HepG2 (cell line): ENCODE data around the gene SELL. TPM values are rescaled to one million over a fixed set of nuclear protein-coding genes. Genes with fewer than 3 reads are reported as not detected.

Experiments used
- ATAC-seq: fragments of 200-7000 bp; cut with Tn5 transposase; 3 replicates; pipeline ENCODE4 v1.9.1; 2020; ENCODE audit warnings: mild to moderate bottlenecking, moderate library complexity
- BruUV-seq: library from RNA; stranded (reverse); fragments of 400-500 nt; replicated peaks from 2 replicates; lab custom pipeline; 2021; lab: Mats Ljungman, UMichigan
- CTCF ChIA-PET: fragments of 300-600 bp; formaldehyde crosslinking; extraction: SDS; loops from one replicate; lab custom pipeline; 2021; ENCODE audit warnings: low total read pairs, inconsistent platforms, low intra/inter-chr PET ratio; lab: Yijun Ruan, JAX
- POLR2A ChIA-PET: fragments of 350-600 bp; sonication (Branson Sonifier 250); formaldehyde crosslinking; loops from one replicate; lab custom pipeline; 2020; ENCODE audit warnings: antibody characterized with exemption, inconsistent platforms; lab: Yijun Ruan, JAX
- DNase-seq: peaks from one replicate; pipeline ENCODE4 v3.0.0-alpha.2; 2015; ENCODE audit warnings: low spot score
- FAIRE-seq: peaks from 3 replicates; lab custom pipeline; 2011; peaks lifted over from hg19 to GRCh38; lab: Jason Lieb, UNC
- H2AFZ ChIP-seq: one replicate; pipeline ENCODE4 v1.6.1; 2011; ENCODE audit warnings: low read length, inconsistent platforms
- H3K27ac ChIP-seq: fragments of 300-600 bp; 3 replicates; pipeline ENCODE4 v1.8.0; 2011; ENCODE audit warnings: mixed run types, mild to moderate bottlenecking, mixed read lengths, low read length, inconsistent platforms; ENCODE audit not compliant: insufficient read depth; ENCODE audit errors: extremely low read length
- H3K27me3 ChIP-seq, 2 experiments: fragments of 200-600 bp in 1 of 2; 2 replicates in 1 of 2; 3 replicates in 1 of 2; pipeline versions ENCODE4 v1.6.0 to v1.8.0; 2011; ENCODE audit warnings: low read length in 2 of 2, mild to moderate bottlenecking in 2 of 2, moderate library complexity in 2 of 2, inconsistent platforms in 1 of 2; ENCODE audit not compliant: insufficient read depth in 2 of 2, control insufficient read depth in 1 of 2
- H3K36me3 ChIP-seq, 2 experiments: fragments of 200-600 bp in 1 of 2; replicated peaks in 1 of 2; 2 replicates in 1 of 2; 3 replicates in 1 of 2; pipeline versions ENCODE4 v1.5.1 to v1.8.0; 2011; ENCODE audit warnings: low read length in 2 of 2, inconsistent platforms in 1 of 2; ENCODE audit not compliant: insufficient read depth in 2 of 2, control insufficient read depth in 1 of 2
- H3K4me1 ChIP-seq: 2 replicates; pipeline ENCODE4 v1.5.1; 2012; ENCODE audit warnings: low read length, inconsistent platforms; ENCODE audit not compliant: insufficient read depth
- H3K4me2 ChIP-seq: 2 replicates; pipeline ENCODE4 v1.6.0; 2011; ENCODE audit warnings: low read depth, low read length, inconsistent platforms
- H3K4me3 ChIP-seq, 3 experiments: fragments of 200-600 bp in 1 of 3; sonication (generic), shearing (Covaris generic) in 1 of 3; replicated peaks in 1 of 3; 2 replicates each; pipeline ENCODE4 v1.5.1; 2011 to 2016; ENCODE audit warnings: low read length in 3 of 3, inconsistent platforms in 2 of 3, low read depth in 2 of 3, mild to moderate bottlenecking in 2 of 3, control low read depth in 1 of 3, mixed read lengths in 1 of 3; ENCODE audit not compliant: insufficient read depth in 1 of 3
- H3K79me2 ChIP-seq: one replicate; pipeline ENCODE4 v1.6.1; 2011; ENCODE audit warnings: low read length, inconsistent platforms; ENCODE audit not compliant: insufficient read depth
- H3K9ac ChIP-seq: 2 replicates; pipeline ENCODE4 v1.6.0; 2011; ENCODE audit warnings: mild to moderate bottlenecking, low read depth, low read length, inconsistent platforms; ENCODE audit not compliant: insufficient read depth
- H3K9me3 ChIP-seq: 2 replicates; pipeline ENCODE4 v1.5.1; 2012; ENCODE audit warnings: mild to moderate bottlenecking, low read length
- H4K20me1 ChIP-seq: 2 replicates; pipeline ENCODE4 v1.6.0; 2011; ENCODE audit warnings: inconsistent platforms, mild to moderate bottlenecking, low read length, moderate library complexity; ENCODE audit not compliant: insufficient read depth
- CENPT ChIP-seq: sonication (generic); formaldehyde crosslinking; IDR thresholded peaks from 2 replicates; pipeline ENCODE4 v1.8.0; 2022; ENCODE audit warnings: low read depth, mild to moderate bottlenecking, moderate library complexity, missing genetic modification reagents
- GFI1 ChIP-seq: sonication (generic); formaldehyde crosslinking; IDR thresholded peaks from 2 replicates; pipeline ENCODE4 v1.5.0; 2020; ENCODE audit warnings: missing genetic modification reagents, mild to moderate bottlenecking, borderline replicate concordance
- HNRNPL ChIP-seq: fragments of 200-400 bp; formaldehyde crosslinking; IDR thresholded peaks from 2 replicates; pipeline ENCODE4 v1.6.1; 2017; ENCODE audit warnings: mild to moderate bottlenecking, low read depth, low read length
- IRF9 ChIP-seq: sonication (generic); formaldehyde crosslinking; IDR thresholded peaks from 2 replicates; pipeline ENCODE4 v1.8.0; 2022; ENCODE audit warnings: missing genetic modification reagents, mild to moderate bottlenecking, borderline replicate concordance
- POLR2A ChIP-seq, 2 experiments: IDR thresholded peaks; 2 replicates each; pipeline ENCODE4 v1.6.1; 2011; ENCODE audit warnings: low read depth in 2 of 2, low read length in 2 of 2, mild to moderate bottlenecking in 1 of 2, moderate library complexity in 1 of 2; ENCODE audit not compliant: insufficient read depth in 1 of 2
- SRSF4 ChIP-seq: fragments of 200-400 bp; formaldehyde crosslinking; IDR thresholded peaks from one replicate; pipeline ENCODE4 v1.6.1; 2018; ENCODE audit warnings: mild to moderate bottlenecking, low read depth, low read length, moderate library complexity; ENCODE audit not compliant: poor library complexity, severe bottlenecking
- ZNF256 ChIP-seq: sonication (generic); formaldehyde crosslinking; conservative IDR thresholded peaks from 2 replicates; pipeline ENCODE4 v1.4.0; 2020; ENCODE audit warnings: missing genetic modification reagents
- ZNF343 ChIP-seq: sonication (generic); formaldehyde crosslinking; IDR thresholded peaks from 2 replicates; pipeline ENCODE4 v1.4.0; 2020; ENCODE audit warnings: mild to moderate bottlenecking, missing genetic modification reagents
- ZNF878 ChIP-seq: sonication (generic); formaldehyde crosslinking; IDR thresholded peaks from 2 replicates; pipeline ENCODE4 v1.8.1; 2023; ENCODE audit warnings: mild to moderate bottlenecking, missing genetic modification reagents, moderate library complexity
- WGBS: methylation state at CpG from one replicate; pipeline ENCODE4 v1.1.6; 2017; ENCODE audit warnings: low lambda C conversion rate; 5-methylcytosine and 5-hydroxymethylcytosine counted together
- in situ Hi-C: cut with HindIII; loops from 2 replicates; pipeline ENCODE4 v1.10.0; 2017; ENCODE audit warnings: low pct_unique_long_range_greater_than_20kb; ENCODE audit not compliant: extremely low pct_ligation_motif_present
- intact Hi-C: fragments of 100-400 bp; cut with micrococcal nuclease; formaldehyde crosslinking; loops from one replicate; pipeline ENCODE4 v1.10.0; 2022; ENCODE audit not compliant: unreplicated experiment
- polyA plus RNA-seq, 8 experiments: library from polyadenylated mRNA; depleted of rRNA in 3 of 8; stranded (reverse) in 7 of 8; unstranded in 1 of 8; fragments of >200 nt; fragmentation: Illumina TruSeq in 4 of 8; extraction: Trizol in 4 of 8; gene quantifications; 2 replicates each; pipeline versions ENCODE4 v1.2.1 to v1.2.3, GENCODE V29; 2011 to 2016; ENCODE audit warnings: low read depth in 4 of 8, missing spikeins in 1 of 8, mixed read lengths in 1 of 8; ENCODE audit not compliant: insufficient read depth in 1 of 8
- total RNA-seq, 5 experiments: library from RNA; depleted of rRNA; stranded (reverse); fragments of >200 nt; fragmentation: Illumina TruSeq; extraction: Trizol; gene quantifications; 2 replicates each; pipeline ENCODE4 v1.2.3, GENCODE V29; 2016; ENCODE audit warnings: low read depth in 1 of 5
- TF ChIP-seq, protein P1 (sequence below): sonication (generic); formaldehyde crosslinking; IDR thresholded peaks from 2 replicates; pipeline ENCODE4 v1.8.1; 2022; ENCODE audit warnings: low read depth, mild to moderate bottlenecking, missing genetic modification reagents
- TF ChIP-seq, protein P2 (sequence below): sonication (generic); formaldehyde crosslinking; IDR thresholded peaks from 2 replicates; pipeline ENCODE4 v1.5.1; 2020; ENCODE audit warnings: missing genetic modification reagents, mild to moderate bottlenecking, borderline replicate concordance
- TF ChIP-seq, protein P3 (sequence below): sonication (generic); formaldehyde crosslinking; IDR thresholded peaks from 2 replicates; pipeline ENCODE4 v1.4.0; 2020; ENCODE audit warnings: low read depth, missing genetic modification reagents
- TF ChIP-seq, protein P4 (sequence below): IDR thresholded peaks from 2 replicates; pipeline ENCODE4 v1.6.1; 2016; ENCODE audit warnings: low read depth

The SELL gene
- total and polyA plus RNA-seq, 2 of the 13 experiments (the other 11 are each of a cell fraction or from before 2014, with no cell fraction given): 0.13 to 0.18 TPM

DNA sequence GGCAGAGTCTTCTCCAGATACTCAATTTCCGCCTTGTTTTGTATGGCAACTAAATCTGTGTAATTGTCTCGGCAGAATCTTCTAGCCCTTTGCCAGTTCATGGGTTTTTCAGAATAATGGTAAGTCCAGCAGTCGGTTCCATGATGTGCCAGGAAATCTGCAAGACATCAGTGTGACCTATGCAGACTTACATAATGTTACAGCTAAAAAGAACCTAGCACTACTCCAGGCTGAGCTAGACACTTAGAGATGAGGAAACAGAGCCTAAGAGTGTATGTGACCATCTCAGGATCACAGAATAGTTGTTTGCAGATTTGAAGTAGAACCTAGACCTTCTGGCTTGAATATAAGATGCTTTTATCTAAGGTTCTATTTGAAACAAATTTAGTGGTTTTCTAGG, 2.8 kb downstream of the SELL start:
- no peaks in the 10 kb centered on the region for H3K27me3 ChIP-seq
- no peak overlapping the region for H3K9ac ChIP-seq
- BruUV-seq: no TSS peak
- no peak overlapping the region for H3K4me2 ChIP-seq
- ChIA-PET POLR2A (no interaction called here), CTCF (no interaction called here)
- H3K36me3 ChIP-seq: no peaks in the 10 kb centered on the region
- intact Hi-C loops (no loop called here), in situ Hi-C loops (loop anchor here (5.0 kb wide), 1 partner anchor 106 kb away; no protein-coding TSS in a partner anchor)
- no peak for FAIRE-seq
- no peaks in the 10 kb centered on the region for H4K20me1 ChIP-seq
- ATAC-seq: no peak
- no peak for DNase-seq
- H3K79me2 ChIP-seq: no peaks in the 10 kb centered on the region
- WGBS: 28% methylated on average over 3 of the region's 3 CpGs
- H3K9me3 ChIP-seq: no peaks in the 10 kb centered on the region
- no peak overlapping the region for H3K27ac ChIP-seq
- H3K4me1 ChIP-seq: peaks cover 10% of the 10 kb centered on the region
- no peak overlapping the region for H3K4me3 ChIP-seq
- H2AFZ ChIP-seq: no peak overlapping the region
- TF ChIP-seq, protein P1, sequence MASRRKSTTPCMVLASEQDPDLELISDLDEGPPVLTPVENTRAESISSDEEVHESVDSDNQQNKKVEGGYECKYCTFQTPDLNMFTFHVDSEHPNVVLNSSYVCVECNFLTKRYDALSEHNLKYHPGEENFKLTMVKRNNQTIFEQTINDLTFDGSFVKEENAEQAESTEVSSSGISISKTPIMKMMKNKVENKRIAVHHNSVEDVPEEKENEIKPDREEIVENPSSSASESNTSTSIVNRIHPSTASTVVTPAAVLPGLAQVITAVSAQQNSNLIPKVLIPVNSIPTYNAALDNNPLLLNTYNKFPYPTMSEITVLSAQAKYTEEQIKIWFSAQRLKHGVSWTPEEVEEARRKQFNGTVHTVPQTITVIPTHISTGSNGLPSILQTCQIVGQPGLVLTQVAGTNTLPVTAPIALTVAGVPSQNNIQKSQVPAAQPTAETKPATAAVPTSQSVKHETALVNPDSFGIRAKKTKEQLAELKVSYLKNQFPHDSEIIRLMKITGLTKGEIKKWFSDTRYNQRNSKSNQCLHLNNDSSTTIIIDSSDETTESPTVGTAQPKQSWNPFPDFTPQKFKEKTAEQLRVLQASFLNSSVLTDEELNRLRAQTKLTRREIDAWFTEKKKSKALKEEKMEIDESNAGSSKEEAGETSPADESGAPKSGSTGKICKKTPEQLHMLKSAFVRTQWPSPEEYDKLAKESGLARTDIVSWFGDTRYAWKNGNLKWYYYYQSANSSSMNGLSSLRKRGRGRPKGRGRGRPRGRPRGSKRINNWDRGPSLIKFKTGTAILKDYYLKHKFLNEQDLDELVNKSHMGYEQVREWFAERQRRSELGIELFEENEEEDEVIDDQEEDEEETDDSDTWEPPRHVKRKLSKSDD: no peak
- TF ChIP-seq ZNF878 (CRISPR knock-in tag) (no peak), POLR2A (IDR thresholded peaks at IDR 0.05; ENCODE audit: insufficient read depth in 1 of 2, low read depth in 2 of 2, low read length in 2 of 2) (no peak), ZNF256 (CRISPR knock-in tag) (no peak), IRF9 (CRISPR knock-in tag) (no peak), SRSF4 (no peak), CENPT (no peak), HNRNPL (no peak), ZNF343 (CRISPR knock-in tag) (no peak), GFI1 (CRISPR knock-in tag) (no peak)
- TF ChIP-seq, protein P2, sequence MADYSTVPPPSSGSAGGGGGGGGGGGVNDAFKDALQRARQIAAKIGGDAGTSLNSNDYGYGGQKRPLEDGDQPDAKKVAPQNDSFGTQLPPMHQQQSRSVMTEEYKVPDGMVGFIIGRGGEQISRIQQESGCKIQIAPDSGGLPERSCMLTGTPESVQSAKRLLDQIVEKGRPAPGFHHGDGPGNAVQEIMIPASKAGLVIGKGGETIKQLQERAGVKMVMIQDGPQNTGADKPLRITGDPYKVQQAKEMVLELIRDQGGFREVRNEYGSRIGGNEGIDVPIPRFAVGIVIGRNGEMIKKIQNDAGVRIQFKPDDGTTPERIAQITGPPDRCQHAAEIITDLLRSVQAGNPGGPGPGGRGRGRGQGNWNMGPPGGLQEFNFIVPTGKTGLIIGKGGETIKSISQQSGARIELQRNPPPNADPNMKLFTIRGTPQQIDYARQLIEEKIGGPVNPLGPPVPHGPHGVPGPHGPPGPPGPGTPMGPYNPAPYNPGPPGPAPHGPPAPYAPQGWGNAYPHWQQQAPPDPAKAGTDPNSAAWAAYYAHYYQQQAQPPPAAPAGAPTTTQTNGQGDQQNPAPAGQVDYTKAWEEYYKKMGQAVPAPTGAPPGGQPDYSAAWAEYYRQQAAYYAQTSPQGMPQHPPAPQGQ (CRISPR knock-in tag): no peak
- TF ChIP-seq, protein P3, sequence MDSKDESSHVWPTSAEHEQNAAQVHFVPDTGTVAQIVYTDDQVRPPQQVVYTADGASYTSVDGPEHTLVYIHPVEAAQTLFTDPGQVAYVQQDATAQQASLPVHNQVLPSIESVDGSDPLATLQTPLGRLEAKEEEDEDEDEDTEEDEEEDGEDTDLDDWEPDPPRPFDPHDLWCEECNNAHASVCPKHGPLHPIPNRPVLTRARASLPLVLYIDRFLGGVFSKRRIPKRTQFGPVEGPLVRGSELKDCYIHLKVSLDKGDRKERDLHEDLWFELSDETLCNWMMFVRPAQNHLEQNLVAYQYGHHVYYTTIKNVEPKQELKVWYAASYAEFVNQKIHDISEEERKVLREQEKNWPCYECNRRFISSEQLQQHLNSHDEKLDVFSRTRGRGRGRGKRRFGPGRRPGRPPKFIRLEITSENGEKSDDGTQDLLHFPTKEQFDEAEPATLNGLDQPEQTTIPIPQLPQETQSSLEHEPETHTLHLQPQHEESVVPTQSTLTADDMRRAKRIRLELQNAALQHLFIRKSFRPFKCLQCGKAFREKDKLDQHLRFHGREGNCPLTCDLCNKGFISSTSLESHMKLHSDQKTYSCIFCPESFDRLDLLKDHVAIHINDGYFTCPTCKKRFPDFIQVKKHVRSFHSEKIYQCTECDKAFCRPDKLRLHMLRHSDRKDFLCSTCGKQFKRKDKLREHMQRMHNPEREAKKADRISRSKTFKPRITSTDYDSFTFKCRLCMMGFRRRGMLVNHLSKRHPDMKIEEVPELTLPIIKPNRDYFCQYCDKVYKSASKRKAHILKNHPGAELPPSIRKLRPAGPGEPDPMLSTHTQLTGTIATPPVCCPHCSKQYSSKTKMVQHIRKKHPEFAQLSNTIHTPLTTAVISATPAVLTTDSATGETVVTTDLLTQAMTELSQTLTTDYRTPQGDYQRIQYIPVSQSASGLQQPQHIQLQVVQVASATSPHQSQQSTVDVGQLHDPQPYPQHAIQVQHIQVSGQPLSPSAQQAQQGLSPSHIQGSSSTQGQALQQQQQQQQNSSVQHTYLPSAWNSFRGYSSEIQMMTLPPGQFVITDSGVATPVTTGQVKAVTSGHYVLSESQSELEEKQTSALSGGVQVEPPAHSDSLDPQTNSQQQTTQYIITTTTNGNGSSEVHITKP: no peak
- TF ChIP-seq, protein P4, sequence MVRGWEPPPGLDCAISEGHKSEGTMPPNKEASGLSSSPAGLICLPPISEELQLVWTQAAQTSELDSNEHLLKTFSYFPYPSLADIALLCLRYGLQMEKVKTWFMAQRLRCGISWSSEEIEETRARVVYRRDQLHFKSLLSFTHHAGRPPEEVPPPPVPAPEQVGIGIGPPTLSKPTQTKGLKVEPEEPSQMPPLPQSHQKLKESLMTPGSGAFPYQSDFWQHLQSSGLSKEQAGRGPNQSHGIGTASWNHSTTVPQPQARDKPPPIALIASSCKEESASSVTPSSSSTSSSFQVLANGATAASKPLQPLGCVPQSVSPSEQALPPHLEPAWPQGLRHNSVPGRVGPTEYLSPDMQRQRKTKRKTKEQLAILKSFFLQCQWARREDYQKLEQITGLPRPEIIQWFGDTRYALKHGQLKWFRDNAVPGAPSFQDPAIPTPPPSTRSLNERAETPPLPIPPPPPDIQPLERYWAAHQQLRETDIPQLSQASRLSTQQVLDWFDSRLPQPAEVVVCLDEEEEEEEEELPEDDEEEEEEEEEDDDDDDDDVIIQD (CRISPR knock-in tag): no peak
